Mucosa of stomach (tissue), 1 donor: ENCODE measurements around the gene PLEKHA6.

Source experiments
- H3K27me3 ChIP-seq: one replicate; pipeline ENCODE4 v1.7.0; 2013; ENCODE audit warnings: mild to moderate bottlenecking, low read length; ENCODE audit not compliant: control insufficient read depth, insufficient read depth
- H3K36me3 ChIP-seq: one replicate; pipeline ENCODE4 v1.7.0; 2013; ENCODE audit warnings: low read length; ENCODE audit not compliant: control insufficient read depth, insufficient read depth
- H3K4me1 ChIP-seq: one replicate; pipeline ENCODE4 v1.7.0; 2013; ENCODE audit warnings: mild to moderate bottlenecking, low read length; ENCODE audit not compliant: control insufficient read depth, insufficient read depth
- H3K4me3 ChIP-seq: one replicate; pipeline ENCODE4 v1.7.0; 2013; ENCODE audit warnings: low read length
- H3K9ac ChIP-seq: one replicate; pipeline ENCODE4 v1.7.0; 2013; ENCODE audit warnings: mild to moderate bottlenecking, low read length, moderate library complexity
- H3K9me3 ChIP-seq: one replicate; pipeline ENCODE4 v1.7.0; 2013; ENCODE audit warnings: mild to moderate bottlenecking, low read length, moderate library complexity; ENCODE audit not compliant: control insufficient read depth
- donor health status: Pancreatic carcinoma.

PLEKHA6 gene

GRCh38 chr1:204284929-204285328 is 74.8 kb downstream of the PLEKHA6 start:
- Histone ChIP-seq H3K9ac (no peak overlapping the region), H3K36me3 (no peaks in the 10 kb centered on the region), H3K27me3 (no peaks in the 10 kb centered on the region), H3K4me1 (peaks cover 77% of the 10 kb centered on the region), H3K4me3 (no peak overlapping the region), H3K9me3 (no peaks in the 10 kb centered on the region)

- Histone ChIP-seq H3K4me1 (peaks cover 80% of the 10 kb centered on the region), H3K4me3 (no peak overlapping the region), H3K27me3 (no peaks in the 10 kb centered on the region), H3K9ac (peak overlapping the region; percentile 20), H3K9me3 (no peaks in the 10 kb centered on the region), H3K36me3 (no peaks in the 10 kb centered on the region)
Observed at GRCh38 chr1:204283711-204284651, 75.7 kb downstream of the PLEKHA6 start.

GRCh38 chr1:204282761-204283221 is 76.9 kb downstream of the PLEKHA6 start:
- H3K4me1 ChIP-seq, result peaks cover 80% of the 10 kb centered on the region

DNA sequence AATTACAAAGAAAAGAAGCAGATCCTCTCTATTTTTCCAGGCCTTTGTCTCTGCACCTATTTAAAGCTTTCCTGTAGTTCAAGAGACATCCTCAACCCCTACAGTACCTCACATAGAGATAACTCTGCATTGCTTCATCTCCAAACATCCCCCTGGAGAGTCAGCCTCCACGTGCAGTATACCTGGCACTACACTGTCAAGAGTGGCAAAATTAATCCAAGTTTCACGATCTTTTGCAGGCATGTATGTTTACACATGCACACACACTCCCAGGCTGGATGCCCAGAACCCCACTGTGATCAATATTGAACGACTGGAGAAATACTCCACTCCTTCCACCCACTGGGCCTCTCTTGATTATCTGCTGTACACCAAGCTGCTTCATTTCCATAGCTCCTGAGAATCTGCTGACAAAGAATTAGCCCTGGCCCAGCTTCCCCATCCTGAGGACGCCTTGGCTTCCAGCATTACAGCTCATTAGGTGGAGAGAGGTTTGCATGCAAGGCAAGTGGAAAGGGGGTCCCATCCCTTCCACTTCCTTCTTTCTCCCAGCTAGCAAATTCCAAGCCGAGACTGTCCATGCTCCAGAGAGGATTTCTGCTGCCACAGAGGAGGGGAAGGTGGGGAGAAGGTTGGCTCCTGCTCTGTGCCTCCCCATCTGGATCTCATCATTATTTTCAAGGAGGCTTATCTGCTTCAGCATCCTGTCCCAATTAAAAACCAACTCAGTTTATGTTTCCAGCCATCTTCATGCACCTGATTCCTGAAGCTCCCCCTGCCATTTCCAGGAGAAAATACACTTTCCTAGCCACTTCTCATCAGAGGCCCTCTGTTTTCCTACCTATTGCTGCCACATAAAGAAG is 79.4 kb downstream of the PLEKHA6 start:
- no peaks in the 10 kb centered on the region for H3K36me3 ChIP-seq
- H3K4me3 ChIP-seq, result no peak overlapping the region
- H3K9ac ChIP-seq, result no peak overlapping the region
- H3K4me1 ChIP-seq, result peaks cover 78% of the 10 kb centered on the region
- H3K27me3 ChIP-seq, result no peaks in the 10 kb centered on the region
- H3K9me3 ChIP-seq, result no peaks in the 10 kb centered on the region

More at GRCh38 chr1:204282761-204283221, 76.9 kb downstream of the PLEKHA6 start:
- Histone ChIP-seq H3K36me3 (no peaks in the 10 kb centered on the region), H3K9ac (no peak overlapping the region), H3K4me3 (no peak overlapping the region), H3K27me3 (no peaks in the 10 kb centered on the region), H3K9me3 (no peaks in the 10 kb centered on the region)

GRCh38 chr1:204278958-204279357 is 80.8 kb downstream of the PLEKHA6 start:
- Histone ChIP-seq H3K36me3 (peaks cover 6% of the 10 kb centered on the region), H3K9me3 (no peaks in the 10 kb centered on the region), H3K4me1 (peaks cover 70% of the 10 kb centered on the region), H3K4me3 (no peak overlapping the region), H3K27me3 (no peaks in the 10 kb centered on the region), H3K9ac (no peak overlapping the region)

GRCh38 chr1:204278251-204278650 is 81.5 kb downstream of the PLEKHA6 start:
- H3K36me3 ChIP-seq, result peaks cover 12% of the 10 kb centered on the region
- no peaks in the 10 kb centered on the region for H3K27me3 ChIP-seq
- no peak overlapping the region for H3K9ac ChIP-seq
- H3K9me3 ChIP-seq, result no peaks in the 10 kb centered on the region
- H3K4me3 ChIP-seq, result no peak overlapping the region
- peaks cover 63% of the 10 kb centered on the region for H3K4me1 ChIP-seq

DNA sequence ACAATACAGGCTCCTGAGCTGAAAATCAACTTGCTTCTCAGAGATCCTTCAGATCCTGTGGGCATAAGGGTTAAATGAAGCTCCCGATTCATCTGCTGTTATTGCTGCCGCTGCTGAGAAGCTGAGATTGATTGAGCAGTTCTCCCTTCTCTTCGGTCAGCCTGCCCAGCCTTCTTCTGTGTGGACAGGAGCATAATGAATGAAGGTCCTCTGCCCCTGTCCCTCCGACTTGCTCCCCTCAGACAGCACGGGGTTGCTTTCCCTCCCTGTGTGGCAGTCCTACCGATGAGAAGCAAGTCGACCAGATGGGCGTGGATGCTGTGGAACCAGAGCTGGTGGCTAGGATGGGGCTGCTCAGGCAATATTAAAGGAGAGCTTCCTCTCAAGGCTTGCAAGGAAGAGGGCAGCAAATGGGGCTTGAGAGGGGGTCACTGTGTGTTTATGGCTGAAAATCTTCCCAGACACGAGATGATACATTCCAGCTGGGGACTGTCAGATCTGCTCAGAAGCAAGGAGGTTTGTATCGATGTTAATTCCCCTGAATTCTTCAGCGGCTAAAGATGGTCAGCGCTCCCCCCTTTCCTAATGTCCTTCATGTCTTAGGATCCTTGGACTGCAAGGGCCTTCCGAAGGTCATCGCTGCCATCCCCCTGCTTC is 82.0 kb downstream of the PLEKHA6 start:
- Histone ChIP-seq H3K9me3 (no peaks in the 10 kb centered on the region), H3K4me1 (peaks cover 61% of the 10 kb centered on the region), H3K9ac (no peak overlapping the region), H3K4me3 (no peak overlapping the region), H3K27me3 (no peaks in the 10 kb centered on the region), H3K36me3 (peaks cover 16% of the 10 kb centered on the region)

GRCh38 chr1:204275695-204276370 is 83.9 kb downstream of the PLEKHA6 start:
- no peak overlapping the region for H3K9ac ChIP-seq
- no peak overlapping the region for H3K4me3 ChIP-seq
- peaks cover 53% of the 10 kb centered on the region for H3K4me1 ChIP-seq
- H3K36me3 ChIP-seq, result peaks cover 16% of the 10 kb centered on the region
- H3K9me3 ChIP-seq, result no peaks in the 10 kb centered on the region
- H3K27me3 ChIP-seq, result no peaks in the 10 kb centered on the region

DNA sequence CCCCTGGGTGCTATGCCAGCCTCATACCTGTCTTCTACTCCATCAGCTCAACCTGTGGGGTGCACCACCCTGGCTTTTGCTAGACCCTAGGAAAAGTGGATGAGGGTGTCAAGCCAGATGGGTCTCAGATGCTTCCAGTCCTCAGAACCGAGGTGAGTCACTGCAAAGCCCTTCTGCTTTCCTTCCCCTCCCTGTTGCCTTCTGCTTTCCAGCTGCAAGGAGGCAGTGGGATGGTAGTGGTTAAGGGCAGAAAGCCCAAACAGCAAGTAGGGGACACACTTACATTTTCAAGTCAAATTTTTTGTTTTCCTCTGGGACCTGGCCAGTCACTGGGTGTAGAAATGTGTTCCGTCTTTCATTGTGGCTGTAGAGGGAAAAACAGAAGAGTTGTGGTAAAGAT is 85.3 kb downstream of the PLEKHA6 start:
- no peak overlapping the region for H3K4me3 ChIP-seq
- peaks cover 21% of the 10 kb centered on the region for H3K36me3 ChIP-seq
- no peak overlapping the region for H3K9ac ChIP-seq
- no peaks in the 10 kb centered on the region for H3K9me3 ChIP-seq
- no peaks in the 10 kb centered on the region for H3K27me3 ChIP-seq
- peaks cover 41% of the 10 kb centered on the region for H3K4me1 ChIP-seq

DNA sequence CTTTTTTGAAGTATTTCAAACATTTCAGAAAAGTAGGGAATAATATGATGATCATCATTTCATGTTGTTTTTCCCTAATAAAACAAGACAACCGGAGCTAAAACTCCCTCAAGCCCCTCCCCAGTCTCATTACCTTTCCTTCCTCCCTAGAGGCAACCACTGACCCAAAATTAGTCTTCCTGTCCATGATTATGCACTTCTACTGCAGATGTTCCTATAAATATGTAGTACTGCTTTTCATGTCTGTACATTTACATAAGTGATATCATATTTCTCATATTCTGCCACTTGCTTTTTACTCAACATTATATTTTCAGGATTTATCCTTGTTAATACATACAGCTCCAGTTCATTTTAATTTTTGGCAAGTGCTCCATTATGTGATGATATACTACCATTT is 87.2 kb downstream of the PLEKHA6 start:
- no peaks in the 10 kb centered on the region for H3K27me3 ChIP-seq
- no peak overlapping the region for H3K4me3 ChIP-seq
- H3K9me3 ChIP-seq, result no peaks in the 10 kb centered on the region
- H3K36me3 ChIP-seq, result peaks cover 22% of the 10 kb centered on the region
- H3K4me1 ChIP-seq, result peaks cover 41% of the 10 kb centered on the region
- H3K9ac ChIP-seq, result no peak overlapping the region

GRCh38 chr1:204271970-204272369 is 87.8 kb downstream of the PLEKHA6 start:
- H3K4me3 ChIP-seq, result no peak overlapping the region
- no peak overlapping the region for H3K9ac ChIP-seq
- H3K9me3 ChIP-seq, result no peaks in the 10 kb centered on the region
- peaks cover 42% of the 10 kb centered on the region for H3K4me1 ChIP-seq
- H3K27me3 ChIP-seq, result no peaks in the 10 kb centered on the region
- H3K36me3 ChIP-seq, result peaks cover 28% of the 10 kb centered on the region
